ENCODE measurements around the gene VDR.

DNA sequence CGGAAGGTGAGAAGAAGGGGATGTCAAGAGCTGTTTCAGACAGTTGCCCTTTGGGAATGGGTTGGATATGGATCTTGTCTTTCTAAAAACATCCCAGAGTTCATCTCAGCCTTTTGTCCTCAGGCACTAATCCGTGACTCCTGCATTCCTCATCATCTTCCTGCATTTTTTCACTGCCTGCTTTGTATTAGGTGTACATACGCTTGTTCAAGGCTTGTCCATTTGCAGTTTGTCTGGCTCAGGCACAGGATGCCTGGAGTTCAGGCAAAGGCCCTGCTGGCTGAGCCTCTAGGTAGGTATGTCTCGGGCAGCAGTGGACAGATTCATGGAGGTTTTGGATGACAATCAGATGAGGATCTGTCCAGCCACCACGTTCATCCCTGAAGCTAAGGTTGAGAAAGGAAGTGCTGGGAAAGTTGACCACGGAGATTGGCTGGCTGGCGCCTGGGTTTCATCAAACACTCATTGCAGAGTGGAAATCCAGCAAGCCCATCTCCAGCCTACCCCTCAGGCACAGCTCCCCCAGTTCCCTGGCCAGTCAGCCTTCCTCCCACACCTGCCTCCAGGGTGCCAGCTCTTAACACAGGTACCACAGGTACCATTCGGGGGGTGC lies 46.2 kb upstream of the VDR start:
- TF ChIP-seq SIN3A (IDR thresholded peaks at IDR 0.05; ENCODE audit: low read depth) (no peak), CBX3 (IDR thresholded peaks at IDR 0.05; ENCODE audit: low read depth) (no peak), ZNF274 (IDR thresholded peaks at IDR 0.05; ENCODE audit: low read depth, low read length) (no peak), YY1 (IDR thresholded peaks at IDR 0.05; ENCODE audit: extremely low read depth, insufficient replicate concordance, low read depth, low read length) (no peak), EZH2 (IDR thresholded peaks at IDR 0.05) (no peak), POLR2AphosphoS5 (IDR thresholded peaks at IDR 0.05; ENCODE audit: low read depth, low read length) (no peak)
- TF ChIP-seq, protein P1, sequence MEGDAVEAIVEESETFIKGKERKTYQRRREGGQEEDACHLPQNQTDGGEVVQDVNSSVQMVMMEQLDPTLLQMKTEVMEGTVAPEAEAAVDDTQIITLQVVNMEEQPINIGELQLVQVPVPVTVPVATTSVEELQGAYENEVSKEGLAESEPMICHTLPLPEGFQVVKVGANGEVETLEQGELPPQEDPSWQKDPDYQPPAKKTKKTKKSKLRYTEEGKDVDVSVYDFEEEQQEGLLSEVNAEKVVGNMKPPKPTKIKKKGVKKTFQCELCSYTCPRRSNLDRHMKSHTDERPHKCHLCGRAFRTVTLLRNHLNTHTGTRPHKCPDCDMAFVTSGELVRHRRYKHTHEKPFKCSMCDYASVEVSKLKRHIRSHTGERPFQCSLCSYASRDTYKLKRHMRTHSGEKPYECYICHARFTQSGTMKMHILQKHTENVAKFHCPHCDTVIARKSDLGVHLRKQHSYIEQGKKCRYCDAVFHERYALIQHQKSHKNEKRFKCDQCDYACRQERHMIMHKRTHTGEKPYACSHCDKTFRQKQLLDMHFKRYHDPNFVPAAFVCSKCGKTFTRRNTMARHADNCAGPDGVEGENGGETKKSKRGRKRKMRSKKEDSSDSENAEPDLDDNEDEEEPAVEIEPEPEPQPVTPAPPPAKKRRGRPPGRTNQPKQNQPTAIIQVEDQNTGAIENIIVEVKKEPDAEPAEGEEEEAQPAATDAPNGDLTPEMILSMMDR (IDR thresholded peaks at IDR 0.05 in 2 of 3, conservative IDR thresholded peaks at IDR 0.05 in 1 of 3; ENCODE audit: borderline replicate concordance in 1 of 3, insufficient read depth in 1 of 3, low read depth in 2 of 3, low read length in 2 of 3), result no peak
- TF ChIP-seq, protein P2, sequence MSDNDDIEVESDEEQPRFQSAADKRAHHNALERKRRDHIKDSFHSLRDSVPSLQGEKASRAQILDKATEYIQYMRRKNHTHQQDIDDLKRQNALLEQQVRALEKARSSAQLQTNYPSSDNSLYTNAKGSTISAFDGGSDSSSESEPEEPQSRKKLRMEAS (IDR thresholded peaks at IDR 0.05), result no peak
- TF ChIP-seq, protein P3, sequence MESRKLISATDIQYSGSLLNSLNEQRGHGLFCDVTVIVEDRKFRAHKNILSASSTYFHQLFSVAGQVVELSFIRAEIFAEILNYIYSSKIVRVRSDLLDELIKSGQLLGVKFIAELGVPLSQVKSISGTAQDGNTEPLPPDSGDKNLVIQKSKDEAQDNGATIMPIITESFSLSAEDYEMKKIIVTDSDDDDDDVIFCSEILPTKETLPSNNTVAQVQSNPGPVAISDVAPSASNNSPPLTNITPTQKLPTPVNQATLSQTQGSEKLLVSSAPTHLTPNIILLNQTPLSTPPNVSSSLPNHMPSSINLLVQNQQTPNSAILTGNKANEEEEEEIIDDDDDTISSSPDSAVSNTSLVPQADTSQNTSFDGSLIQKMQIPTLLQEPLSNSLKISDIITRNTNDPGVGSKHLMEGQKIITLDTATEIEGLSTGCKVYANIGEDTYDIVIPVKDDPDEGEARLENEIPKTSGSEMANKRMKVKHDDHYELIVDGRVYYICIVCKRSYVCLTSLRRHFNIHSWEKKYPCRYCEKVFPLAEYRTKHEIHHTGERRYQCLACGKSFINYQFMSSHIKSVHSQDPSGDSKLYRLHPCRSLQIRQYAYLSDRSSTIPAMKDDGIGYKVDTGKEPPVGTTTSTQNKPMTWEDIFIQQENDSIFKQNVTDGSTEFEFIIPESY (IDR thresholded peaks at IDR 0.05; ENCODE audit: extremely low read depth, insufficient replicate concordance, low read length), result no peak
- TF ChIP-seq, protein P4, sequence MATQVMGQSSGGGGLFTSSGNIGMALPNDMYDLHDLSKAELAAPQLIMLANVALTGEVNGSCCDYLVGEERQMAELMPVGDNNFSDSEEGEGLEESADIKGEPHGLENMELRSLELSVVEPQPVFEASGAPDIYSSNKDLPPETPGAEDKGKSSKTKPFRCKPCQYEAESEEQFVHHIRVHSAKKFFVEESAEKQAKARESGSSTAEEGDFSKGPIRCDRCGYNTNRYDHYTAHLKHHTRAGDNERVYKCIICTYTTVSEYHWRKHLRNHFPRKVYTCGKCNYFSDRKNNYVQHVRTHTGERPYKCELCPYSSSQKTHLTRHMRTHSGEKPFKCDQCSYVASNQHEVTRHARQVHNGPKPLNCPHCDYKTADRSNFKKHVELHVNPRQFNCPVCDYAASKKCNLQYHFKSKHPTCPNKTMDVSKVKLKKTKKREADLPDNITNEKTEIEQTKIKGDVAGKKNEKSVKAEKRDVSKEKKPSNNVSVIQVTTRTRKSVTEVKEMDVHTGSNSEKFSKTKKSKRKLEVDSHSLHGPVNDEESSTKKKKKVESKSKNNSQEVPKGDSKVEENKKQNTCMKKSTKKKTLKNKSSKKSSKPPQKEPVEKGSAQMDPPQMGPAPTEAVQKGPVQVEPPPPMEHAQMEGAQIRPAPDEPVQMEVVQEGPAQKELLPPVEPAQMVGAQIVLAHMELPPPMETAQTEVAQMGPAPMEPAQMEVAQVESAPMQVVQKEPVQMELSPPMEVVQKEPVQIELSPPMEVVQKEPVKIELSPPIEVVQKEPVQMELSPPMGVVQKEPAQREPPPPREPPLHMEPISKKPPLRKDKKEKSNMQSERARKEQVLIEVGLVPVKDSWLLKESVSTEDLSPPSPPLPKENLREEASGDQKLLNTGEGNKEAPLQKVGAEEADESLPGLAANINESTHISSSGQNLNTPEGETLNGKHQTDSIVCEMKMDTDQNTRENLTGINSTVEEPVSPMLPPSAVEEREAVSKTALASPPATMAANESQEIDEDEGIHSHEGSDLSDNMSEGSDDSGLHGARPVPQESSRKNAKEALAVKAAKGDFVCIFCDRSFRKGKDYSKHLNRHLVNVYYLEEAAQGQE (IDR thresholded peaks at IDR 0.05; ENCODE audit: low read depth), result no peak

Data from HCT116 (cell line).